Measurements from ENCODE around the gene ZNRD2. TPM values are rescaled to one million over a fixed set of nuclear protein-coding genes. Genes with fewer than 3 reads are reported as not detected.

The ZNRD2 gene
- total RNA-seq, 1 experiment from 2014 or later: 45.8 TPM

DNA sequence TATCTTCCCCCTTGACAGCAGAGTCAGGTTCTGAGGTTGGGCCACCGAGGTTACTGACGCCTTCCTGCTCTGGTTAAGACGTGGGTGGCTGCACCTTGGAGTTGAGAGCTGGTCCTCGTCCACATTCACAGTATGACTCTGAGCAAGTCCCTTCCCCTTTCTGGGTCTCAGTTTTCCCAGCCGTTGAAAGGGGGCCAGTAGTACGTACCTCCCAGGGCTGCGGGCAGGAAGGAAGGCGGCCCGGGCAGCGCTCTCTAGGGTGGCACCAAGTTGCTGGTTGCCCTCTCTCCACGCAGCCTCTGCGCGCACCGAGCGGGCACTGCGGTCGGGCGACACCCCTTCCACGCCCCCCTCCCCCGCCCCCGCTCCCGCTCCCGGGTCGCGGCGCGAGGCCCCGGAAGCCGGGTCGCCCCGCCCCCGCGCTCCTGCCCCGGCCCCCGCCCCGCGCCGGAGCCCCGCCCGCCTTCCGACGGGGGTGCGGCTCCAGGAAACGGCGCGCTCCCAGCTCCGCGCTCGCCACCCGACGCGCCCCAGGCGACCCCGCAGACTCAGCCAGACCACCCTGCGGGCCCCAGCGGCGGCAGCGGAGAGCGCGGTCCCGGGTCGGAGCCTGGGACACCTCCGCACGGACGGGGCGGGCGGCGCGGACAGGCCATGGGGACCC lies 5.4 kb downstream of the ZNRD2 start, which contains the start of gene EHBP1L1:
Gene EHBP1L1 (plus strand): TSS at position 486 of the 664 bp plus-strand sequence. CDS start 250 bp downstream, outside the sequence.
- H3K18ac ChIP-seq (ENCODE audit: insufficient read length, low read depth, low read length): no peak within 1 kb of the TSS
- peaks cover 8% of the 10 kb centered on the region; the same call in 1 of the 2 replicates for H3K27me3 ChIP-seq (ENCODE audit: insufficient read depth, low read length)
- peak within 1 kb of the TSS; percentile 63 to 86 for H3K4me3 Mint-ChIP-seq
- no peak within 1 kb of the TSS for H2BK12ac ChIP-seq (ENCODE audit: insufficient read length, low read depth, low read length)
- no peak within 1 kb of the TSS for H2BK120ac ChIP-seq (ENCODE audit: low read depth, low read length, poor library complexity, severe bottlenecking)
- H3K36me3 Mint-ChIP-seq (ENCODE audit: insufficient read depth in 1 of 3, low read depth in 3 of 3): peaks cover 3 to 7% (median 4%) of the 10 kb centered on the region in 3 experiments; a peak in 4 of 7 replicates
- no peak within 1 kb of the TSS for H2BK20ac ChIP-seq (ENCODE audit: low read depth, low read length, poor library complexity, severe bottlenecking)
- WGBS (ENCODE audit: extremely low coverage, insufficient read length, low lambda C conversion rate): no CpG with 5 or more reads among the region's 69 CpGs
- H3K9me3 ChIP-seq (ENCODE audit: control insufficient read depth, low read depth, low read length): no peaks in the 10 kb centered on the region
- TF ChIP-seq, protein P1, sequence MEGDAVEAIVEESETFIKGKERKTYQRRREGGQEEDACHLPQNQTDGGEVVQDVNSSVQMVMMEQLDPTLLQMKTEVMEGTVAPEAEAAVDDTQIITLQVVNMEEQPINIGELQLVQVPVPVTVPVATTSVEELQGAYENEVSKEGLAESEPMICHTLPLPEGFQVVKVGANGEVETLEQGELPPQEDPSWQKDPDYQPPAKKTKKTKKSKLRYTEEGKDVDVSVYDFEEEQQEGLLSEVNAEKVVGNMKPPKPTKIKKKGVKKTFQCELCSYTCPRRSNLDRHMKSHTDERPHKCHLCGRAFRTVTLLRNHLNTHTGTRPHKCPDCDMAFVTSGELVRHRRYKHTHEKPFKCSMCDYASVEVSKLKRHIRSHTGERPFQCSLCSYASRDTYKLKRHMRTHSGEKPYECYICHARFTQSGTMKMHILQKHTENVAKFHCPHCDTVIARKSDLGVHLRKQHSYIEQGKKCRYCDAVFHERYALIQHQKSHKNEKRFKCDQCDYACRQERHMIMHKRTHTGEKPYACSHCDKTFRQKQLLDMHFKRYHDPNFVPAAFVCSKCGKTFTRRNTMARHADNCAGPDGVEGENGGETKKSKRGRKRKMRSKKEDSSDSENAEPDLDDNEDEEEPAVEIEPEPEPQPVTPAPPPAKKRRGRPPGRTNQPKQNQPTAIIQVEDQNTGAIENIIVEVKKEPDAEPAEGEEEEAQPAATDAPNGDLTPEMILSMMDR (conservative IDR thresholded peaks at IDR 0.05): no peak
- H2AFZ ChIP-seq (ENCODE audit: low read length): no peak within 1 kb of the TSS
- H2AK5ac ChIP-seq (ENCODE audit: insufficient read length, low read length): no peak within 1 kb of the TSS
- H3K56ac ChIP-seq (ENCODE audit: insufficient read length, low read depth, low read length): no peak within 1 kb of the TSS
- peaks cover 3% of the 10 kb centered on the region for H3K79me1 ChIP-seq (ENCODE audit: insufficient read depth, low read depth, low read length, poor library complexity, severe bottlenecking)
- no peak within 1 kb of the TSS for H2BK5ac ChIP-seq (ENCODE audit: insufficient read length, low read length)
- no peak within 1 kb of the TSS; the same call in 1 of the 2 replicates for H2BK15ac ChIP-seq (ENCODE audit: low read depth, low read length)
- H3K27ac ChIP-seq (ENCODE audit: insufficient read length, low read depth, low read length): no peak within 1 kb of the TSS
- peak within 1 kb of the TSS; percentile 41; the same call in 1 of the 2 replicates for H3K14ac ChIP-seq (ENCODE audit: insufficient read depth, low read length)
- H3K4me2 ChIP-seq (ENCODE audit: insufficient read depth, insufficient read length, low read length): peak within 1 kb of the TSS; percentile 60
- no peaks in the 10 kb centered on the region; the same call in 1 of the 2 replicates for H3K4me1 ChIP-seq (ENCODE audit: insufficient read depth, low read length)
- peaks cover 13% of the 10 kb centered on the region for H3K23me2 ChIP-seq (ENCODE audit: insufficient read length, low read depth, low read length, poor library complexity, severe bottlenecking)
- no peak within 1 kb of the TSS for H4K5ac ChIP-seq (ENCODE audit: insufficient read length, low read depth, low read length)
- H4K8ac ChIP-seq (replicated peaks; ENCODE audit: insufficient read length, low read depth, low read length): no peak within 1 kb of the TSS
- no peak within 1 kb of the TSS for H3T11ph ChIP-seq (ENCODE audit: low read length)
- H3K27me3 Mint-ChIP-seq (ENCODE audit: low read depth): peaks cover 31% of the 10 kb centered on the region
- H3K23ac ChIP-seq (ENCODE audit: insufficient read length, low read depth, low read length): no peak within 1 kb of the TSS
- H3K79me2 ChIP-seq (ENCODE audit: insufficient read depth, low read length): no peaks in the 10 kb centered on the region; the same call in 1 of the 2 replicates
- H4K20me1 ChIP-seq (ENCODE audit: control insufficient read depth, insufficient read depth, insufficient read length): no peaks in the 10 kb centered on the region
- no peak for DNase-seq
- no peak within 1 kb of the TSS for H4K91ac ChIP-seq (ENCODE audit: insufficient read length, low read depth, low read length)
- H3K4ac ChIP-seq (ENCODE audit: low read depth, low read length): no peak within 1 kb of the TSS
- no peak within 1 kb of the TSS for H3K9ac ChIP-seq (ENCODE audit: extremely low read depth, insufficient read length, low read length)
- H3K27ac Mint-ChIP-seq: no peak within 1 kb of the TSS; a peak in 1 of 7 replicates
- H3K4me1 Mint-ChIP-seq: peaks cover 27 to 49% of the 10 kb centered on the region in 2 experiments
- no peaks in the 10 kb centered on the region for H3K9me3 Mint-ChIP-seq

All from H9 (cell line).